Activated CD4-positive, alpha-beta memory T cell treated with anti-CD3 and anti-CD28 coated beads, Interleukin-2, amount 10 ng/mL, durations not matched to agents 7 days and 5 days (primary cell): ENCODE data around the gene CDH13. TPM values are rescaled to one million over a fixed set of nuclear protein-coding genes. Genes with fewer than 3 reads are reported as not detected.

ENCODE experiments used
- CTCF ChIA-PET: fragments of 350-600 bp; sonication (Branson Sonifier 250); formaldehyde crosslinking; loops from one replicate; lab custom pipeline; 2021; ENCODE audit warnings: antibody characterized with exemption, inconsistent platforms; lab: Charles Lee
- POLR2A ChIA-PET: fragments of 350-600 bp; sonication (Branson Sonifier 250); formaldehyde crosslinking; loops from one replicate; lab custom pipeline; 2021; ENCODE audit warnings: antibody characterized with exemption; lab: Charles Lee
- DNase-seq: peaks from one replicate; pipeline ENCODE4 v3.0.0-alpha.2; 2020
- H3K27ac Mint-ChIP-seq: one replicate; pipeline ENCODE4 v1.8.0; 2021; ENCODE audit warnings: mild to moderate bottlenecking, mixed read lengths
- H3K27me3 Mint-ChIP-seq: one replicate; pipeline ENCODE4 v1.8.0; 2021; ENCODE audit warnings: mixed read lengths
- H3K36me3 Mint-ChIP-seq: one replicate; pipeline ENCODE4 v1.8.0; 2021; ENCODE audit warnings: low read depth, mixed read lengths
- H3K4me1 Mint-ChIP-seq: one replicate; pipeline ENCODE4 v1.8.0; 2021; ENCODE audit warnings: mixed read lengths
- H3K4me3 Mint-ChIP-seq: one replicate; pipeline ENCODE4 v1.8.0; 2021; ENCODE audit warnings: mild to moderate bottlenecking, mixed read lengths
- H3K9me3 Mint-ChIP-seq: one replicate; pipeline ENCODE4 v1.8.0; 2021; ENCODE audit warnings: mixed read lengths
- total RNA-seq, 2 experiments: library from RNA; stranded (reverse); gene quantifications; one replicate each; pipeline ENCODE4 v1.2.3, GENCODE V29; 2021

Gene CDH13
- total RNA-seq, 2 experiments from 2014 or later = not detected

DNA sequence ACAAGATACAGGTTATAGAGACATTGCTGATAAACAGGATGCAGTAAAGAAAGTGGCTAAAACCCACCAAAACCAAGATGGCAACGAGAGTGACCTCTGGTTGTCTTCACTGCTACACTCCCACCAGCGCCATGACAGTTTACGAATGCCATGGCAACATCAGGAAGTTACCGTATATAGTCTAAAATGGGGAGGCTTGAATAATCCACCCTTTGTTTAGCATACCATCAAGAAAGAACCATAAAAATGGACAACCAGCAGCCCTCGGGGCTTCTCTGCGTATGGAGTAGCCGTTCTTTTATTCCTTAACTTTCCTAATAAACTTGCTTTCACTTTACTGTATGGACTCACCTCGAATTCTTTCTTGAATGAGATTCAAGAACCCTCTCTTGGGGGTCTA, 21.7 kb upstream of the CDH13 start:
- Mint-ChIP-seq H3K27me3 (peaks cover 2% of the 10 kb centered on the region), H3K27ac (no peak overlapping the region), H3K4me1 (no peaks in the 10 kb centered on the region), H3K4me3 (no peak overlapping the region), H3K36me3 (no peaks in the 10 kb centered on the region), H3K9me3 (no peaks in the 10 kb centered on the region)
- ChIA-PET POLR2A (no interaction called here), CTCF (no interaction called here)
- no peak for DNase-seq

DNA sequence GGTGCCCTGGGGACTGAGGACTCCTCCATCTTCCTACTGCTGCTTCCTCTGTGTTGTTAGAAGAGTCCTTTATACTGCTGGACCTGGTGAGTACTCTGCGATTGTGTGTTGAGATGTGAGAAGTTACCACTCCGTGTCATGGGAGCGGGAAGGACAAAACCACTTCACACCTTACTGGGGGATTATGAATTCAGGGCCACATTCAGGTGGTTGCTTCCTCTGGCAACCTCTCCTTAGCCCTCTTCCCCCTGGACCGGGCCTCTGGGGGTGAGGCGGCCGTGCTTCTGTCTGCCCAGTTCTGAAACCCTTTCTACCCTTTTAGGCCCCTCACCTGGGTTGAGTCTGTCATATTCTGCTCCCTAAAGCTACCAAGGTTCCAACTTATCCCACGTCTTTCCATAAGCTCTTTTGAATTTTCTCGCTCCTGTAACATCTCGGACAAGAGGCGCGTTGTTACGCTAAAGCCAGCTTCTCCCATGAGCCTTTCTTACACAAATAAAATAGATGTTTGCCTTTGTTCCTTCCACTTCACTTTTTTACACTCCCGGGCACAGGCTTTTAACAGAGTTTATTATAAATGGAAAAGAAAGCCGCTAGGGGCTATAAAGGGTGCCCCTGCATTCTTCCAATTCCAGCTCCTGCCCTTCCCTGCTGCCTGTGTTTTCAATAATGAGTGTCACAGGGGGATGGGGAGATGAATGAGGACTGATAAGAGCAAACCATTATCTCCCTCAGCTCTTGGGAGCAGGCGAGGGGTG, 20.7 kb upstream of the CDH13 start:
- Mint-ChIP-seq H3K4me1 (no peaks in the 10 kb centered on the region), H3K9me3 (no peaks in the 10 kb centered on the region), H3K27ac (no peak overlapping the region), H3K36me3 (no peaks in the 10 kb centered on the region), H3K27me3 (peaks cover 2% of the 10 kb centered on the region), H3K4me3 (no peak overlapping the region)
- ChIA-PET POLR2A (no interaction called here), CTCF (no interaction called here)
- DNase-seq = no peak

DNA sequence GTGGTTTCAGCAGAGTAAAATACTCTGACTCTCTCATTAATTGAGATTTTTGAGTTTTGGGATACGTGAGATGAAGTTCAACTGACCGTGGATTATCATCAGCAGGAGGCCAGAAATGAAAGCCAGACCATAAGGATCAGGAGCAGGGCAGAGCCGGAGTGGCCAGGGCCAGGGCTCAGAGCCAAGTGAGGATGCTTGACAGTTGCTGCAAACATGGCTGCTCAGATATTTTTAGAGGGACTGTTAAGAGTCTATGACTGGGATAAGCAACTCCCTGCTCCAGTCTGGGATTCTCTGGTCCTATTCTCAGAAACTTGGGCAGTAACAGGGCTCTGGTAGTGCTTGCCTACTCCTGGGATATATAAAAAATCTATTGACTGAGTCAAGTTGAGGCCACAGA, 17.6 kb upstream of the CDH13 start:
- CTCF ChIA-PET = no interaction called here
- H3K4me1 Mint-ChIP-seq = no peaks in the 10 kb centered on the region
- no peak for DNase-seq
- no peak overlapping the region for H3K4me3 Mint-ChIP-seq
- peaks cover 2% of the 10 kb centered on the region for H3K27me3 Mint-ChIP-seq
- H3K36me3 Mint-ChIP-seq = no peaks in the 10 kb centered on the region
- no peak overlapping the region for H3K27ac Mint-ChIP-seq
- no peaks in the 10 kb centered on the region for H3K9me3 Mint-ChIP-seq
- POLR2A ChIA-PET = no interaction called here

DNA sequence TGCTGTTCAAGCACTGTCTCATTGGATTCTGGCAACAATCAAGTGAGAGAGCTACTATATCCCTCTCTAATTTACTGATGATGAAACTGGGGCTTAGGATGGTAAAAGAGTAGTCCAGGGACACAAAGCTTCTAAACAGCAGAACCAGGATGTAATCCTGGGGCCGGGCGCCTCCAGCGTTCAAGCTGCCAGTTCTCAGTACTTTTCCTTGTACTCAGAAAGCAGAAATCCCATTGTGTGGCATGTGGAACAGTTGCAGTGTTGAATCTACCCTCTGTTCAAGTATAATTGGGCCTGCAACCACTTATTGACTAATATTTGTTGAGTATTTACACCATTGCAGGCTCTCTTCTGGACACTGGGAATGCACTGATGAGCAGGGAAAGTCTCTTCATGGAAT, 14.5 kb upstream of the CDH13 start:
- Mint-ChIP-seq H3K4me1 (no peaks in the 10 kb centered on the region), H3K27ac (no peak overlapping the region), H3K4me3 (no peak overlapping the region), H3K27me3 (peaks cover 3% of the 10 kb centered on the region), H3K36me3 (no peaks in the 10 kb centered on the region), H3K9me3 (no peaks in the 10 kb centered on the region)
- no peak for DNase-seq
- ChIA-PET POLR2A (no interaction called here), CTCF (interaction anchor here (1.2 kb wide), 1 partner anchor 28 kb away, joined by 3 read pairs; no protein-coding TSS in a partner anchor)

DNA sequence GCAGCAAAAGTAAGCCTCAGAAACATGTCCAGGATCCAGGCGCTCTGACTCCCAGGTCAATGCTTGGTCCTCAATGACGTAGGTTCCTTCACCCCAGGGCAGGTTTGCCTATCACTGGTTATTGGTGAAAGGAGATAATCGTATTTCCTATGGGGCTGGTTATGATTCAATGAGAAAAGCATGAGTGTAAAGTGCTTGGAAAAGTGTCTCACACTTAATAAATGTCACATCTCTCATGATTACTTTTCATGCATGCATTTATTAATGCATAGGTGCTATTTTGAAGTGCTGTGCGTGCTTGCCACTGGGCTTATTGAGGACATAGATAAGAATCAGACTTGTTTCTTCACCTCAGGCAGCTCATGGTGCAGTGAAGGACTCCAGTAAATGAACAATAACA, 10.4 kb upstream of the CDH13 start:
- no peaks in the 10 kb centered on the region for H3K9me3 Mint-ChIP-seq
- ChIA-PET POLR2A (no interaction called here), CTCF (no interaction called here)
- no peak overlapping the region for H3K27ac Mint-ChIP-seq
- H3K4me3 Mint-ChIP-seq = no peak overlapping the region
- H3K4me1 Mint-ChIP-seq = no peaks in the 10 kb centered on the region
- no peaks in the 10 kb centered on the region for H3K36me3 Mint-ChIP-seq
- DNase-seq = no peak
- peaks cover 15% of the 10 kb centered on the region for H3K27me3 Mint-ChIP-seq

DNA sequence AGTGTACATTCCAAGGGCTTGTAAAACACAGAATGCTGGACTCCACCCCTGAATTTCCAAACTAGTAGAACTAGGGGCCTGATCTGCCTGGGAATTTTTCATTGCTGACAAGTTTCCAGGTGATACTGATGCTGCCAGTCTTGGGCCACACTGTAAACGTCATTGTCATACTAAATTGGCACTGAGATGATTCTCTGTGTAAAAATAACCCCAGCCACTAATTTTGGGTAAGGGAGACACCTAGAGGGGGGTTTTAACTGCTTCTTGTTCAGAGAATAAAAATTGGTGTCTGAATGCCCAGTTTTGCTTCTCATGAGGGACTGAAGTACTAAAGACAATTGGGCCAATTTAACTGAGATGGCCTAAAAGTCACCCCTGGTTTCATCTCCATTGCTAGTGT, 5.0 kb upstream of the CDH13 start:
- no peak overlapping the region for H3K4me3 Mint-ChIP-seq
- H3K4me1 Mint-ChIP-seq = no peaks in the 10 kb centered on the region
- CTCF ChIA-PET = no interaction called here
- H3K9me3 Mint-ChIP-seq = no peaks in the 10 kb centered on the region
- peaks cover 56% of the 10 kb centered on the region for H3K27me3 Mint-ChIP-seq
- no peaks in the 10 kb centered on the region for H3K36me3 Mint-ChIP-seq
- no peak overlapping the region for H3K27ac Mint-ChIP-seq
- DNase-seq = no peak
- POLR2A ChIA-PET = no interaction called here

DNA sequence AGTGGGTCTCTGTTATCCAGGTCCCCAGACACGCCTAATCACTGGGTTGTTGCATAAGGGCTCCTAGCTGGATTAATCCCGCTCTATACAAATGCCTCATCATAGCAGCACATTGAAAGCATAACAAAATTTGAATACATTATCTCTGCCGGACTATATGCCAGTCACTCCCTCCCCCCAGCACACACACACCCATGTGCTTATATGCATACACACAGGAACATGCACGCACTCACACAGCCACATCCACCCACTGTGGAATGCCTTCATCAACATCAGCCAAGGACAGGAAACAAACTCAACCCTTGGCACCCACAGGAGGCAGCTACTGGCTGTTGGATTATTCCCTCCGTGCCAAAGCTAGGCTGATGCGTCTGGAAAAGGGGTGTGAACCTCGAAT, 3.5 kb upstream of the CDH13 start:
- Mint-ChIP-seq H3K36me3 (no peaks in the 10 kb centered on the region), H3K27ac (no peak overlapping the region), H3K27me3 (peaks cover 67% of the 10 kb centered on the region), H3K9me3 (no peaks in the 10 kb centered on the region), H3K4me3 (no peak overlapping the region), H3K4me1 (no peaks in the 10 kb centered on the region)
- POLR2A ChIA-PET = no interaction called here
- DNase-seq = no peak
- CTCF ChIA-PET = no interaction called here

DNA sequence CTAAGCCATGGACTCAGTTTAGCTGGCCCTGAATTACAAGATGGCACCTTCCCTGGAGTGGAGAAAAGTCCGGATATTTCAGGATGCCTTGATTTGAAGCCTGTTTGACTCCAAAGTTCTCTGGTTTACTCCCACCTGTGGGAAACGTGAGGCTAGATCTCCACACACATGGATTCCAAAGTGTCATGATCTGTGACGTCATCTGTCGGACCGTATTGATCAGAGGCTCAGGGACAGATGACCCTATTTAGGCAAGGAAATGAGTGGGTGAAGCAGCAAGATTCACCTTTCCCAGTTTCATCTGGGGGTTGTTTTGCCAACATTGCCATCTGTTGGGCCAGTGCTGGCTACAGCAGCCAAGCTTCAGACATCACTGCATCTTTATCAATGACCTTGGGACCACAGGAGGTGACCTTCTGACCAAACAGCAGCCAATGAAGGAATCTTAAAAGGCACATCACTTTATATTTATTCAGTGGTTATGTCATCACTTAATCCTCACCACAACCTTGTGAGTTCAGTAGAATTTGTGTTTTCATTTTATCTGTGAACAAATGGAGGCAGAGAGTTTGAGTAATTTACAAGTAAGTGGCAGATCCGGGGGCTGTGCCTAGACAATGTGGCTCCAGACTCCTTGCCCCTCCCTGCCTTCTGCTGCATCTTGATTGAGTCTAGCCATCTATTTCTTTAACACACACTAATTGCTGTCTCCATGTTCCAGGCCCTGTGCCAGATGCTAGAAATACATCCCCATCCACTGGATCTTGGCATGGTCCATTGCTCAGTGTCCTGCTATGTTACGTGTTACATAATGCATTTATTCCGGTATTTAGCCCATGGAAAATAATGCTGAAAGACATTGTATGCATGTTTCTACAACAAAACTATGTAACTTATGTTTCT, 1.5 kb upstream of the CDH13 start:
- H3K27me3 Mint-ChIP-seq = peaks cover 76% of the 10 kb centered on the region
- no peaks in the 10 kb centered on the region for H3K9me3 Mint-ChIP-seq
- ChIA-PET CTCF (interaction anchor here (0.6 kb wide), 1 partner anchor 257 kb away, joined by 4 read pairs; no protein-coding TSS in a partner anchor), POLR2A (no interaction called here)
- no peak for DNase-seq
- H3K27ac Mint-ChIP-seq = no peak overlapping the region
- H3K4me1 Mint-ChIP-seq = no peaks in the 10 kb centered on the region
- no peaks in the 10 kb centered on the region for H3K36me3 Mint-ChIP-seq
- H3K4me3 Mint-ChIP-seq = no peak overlapping the region

DNA sequence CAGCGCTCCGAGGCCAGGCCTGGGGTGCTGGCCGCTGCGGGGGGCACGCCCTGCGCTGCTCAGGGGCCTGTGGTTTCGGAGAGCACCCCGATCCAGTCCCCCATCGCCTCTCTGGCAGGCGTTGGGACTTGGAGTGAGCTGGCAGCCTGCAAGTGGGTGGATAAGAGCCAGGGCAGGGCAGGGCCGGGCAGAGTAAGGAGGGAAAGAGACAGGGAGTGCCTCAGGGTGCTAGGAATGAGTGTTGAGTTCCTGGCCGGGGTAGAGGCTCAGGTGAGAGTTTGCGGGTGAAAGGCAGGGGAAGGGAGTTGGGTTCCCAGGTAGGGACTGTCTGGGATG, 1.3 kb downstream of the CDH13 start:
- no peaks in the 10 kb centered on the region for H3K36me3 Mint-ChIP-seq
- H3K4me3 Mint-ChIP-seq = no peak overlapping the region
- no peaks in the 10 kb centered on the region for H3K9me3 Mint-ChIP-seq
- no peak for DNase-seq
- POLR2A ChIA-PET = no interaction called here
- CTCF ChIA-PET = no interaction called here
- H3K27ac Mint-ChIP-seq = no peak overlapping the region
- no peaks in the 10 kb centered on the region for H3K4me1 Mint-ChIP-seq
- peaks cover 80% of the 10 kb centered on the region for H3K27me3 Mint-ChIP-seq

DNA sequence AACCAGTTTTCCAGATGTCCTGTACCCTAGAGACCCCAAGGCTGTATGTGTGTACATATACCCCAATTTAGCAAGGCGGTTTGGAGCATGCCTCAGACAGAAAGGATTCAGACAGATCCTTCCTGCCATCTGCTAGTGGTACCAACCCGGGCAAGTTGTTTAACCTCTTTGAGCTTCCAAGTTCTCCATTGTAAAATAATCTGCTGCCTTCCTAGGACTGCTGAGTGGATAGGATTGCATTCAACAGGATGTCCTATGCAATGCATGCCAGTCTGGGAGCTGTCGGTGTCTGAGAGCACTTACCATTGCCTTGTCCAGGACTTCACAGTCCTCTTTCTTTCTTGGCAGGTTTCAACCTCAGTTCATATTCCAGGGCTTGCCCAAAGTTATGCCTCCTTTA, 1.9 kb downstream of the CDH13 start:
- CTCF ChIA-PET = no interaction called here
- POLR2A ChIA-PET = no interaction called here
- Mint-ChIP-seq H3K27me3 (peaks cover 75% of the 10 kb centered on the region), H3K27ac (no peak overlapping the region), H3K9me3 (no peaks in the 10 kb centered on the region), H3K4me1 (no peaks in the 10 kb centered on the region), H3K4me3 (no peak overlapping the region), H3K36me3 (no peaks in the 10 kb centered on the region)
- no peak for DNase-seq

DNA sequence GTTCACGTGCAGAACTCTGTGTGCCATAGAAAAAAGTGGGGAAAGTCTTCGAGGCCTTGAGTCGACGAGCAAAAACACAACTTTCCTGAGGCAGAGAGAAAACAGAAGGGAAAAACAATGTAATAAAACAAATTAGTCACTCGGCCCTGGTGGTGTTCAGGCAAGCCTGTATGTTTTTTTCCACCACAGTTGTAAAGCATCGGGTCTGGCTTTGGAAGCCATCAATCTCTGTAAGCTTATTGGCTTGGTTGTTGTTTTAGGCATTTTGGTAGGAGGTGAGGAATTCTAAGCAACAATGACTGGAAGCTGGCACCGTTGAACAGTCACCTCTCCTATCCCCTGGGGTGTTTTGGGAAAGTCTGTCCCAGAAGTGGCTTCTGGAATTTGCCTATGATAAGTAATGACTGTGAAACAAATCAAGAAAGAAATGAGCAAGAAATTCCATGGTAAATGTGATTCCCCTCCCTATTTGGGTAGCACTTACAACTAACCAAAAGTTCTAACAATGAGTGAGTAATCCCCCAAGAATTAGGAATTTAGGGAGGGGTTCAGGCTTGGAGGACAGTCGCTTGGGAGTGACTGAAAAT, 2.8 kb downstream of the CDH13 start:
- ChIA-PET POLR2A (no interaction called here), CTCF (interaction anchor here (1.6 kb wide), 1 partner anchor 586 kb away, joined by 13 read pairs; no protein-coding TSS in a partner anchor)
- Mint-ChIP-seq H3K4me3 (no peak overlapping the region), H3K36me3 (no peaks in the 10 kb centered on the region), H3K27me3 (peaks cover 66% of the 10 kb centered on the region), H3K9me3 (no peaks in the 10 kb centered on the region), H3K27ac (no peak overlapping the region), H3K4me1 (no peaks in the 10 kb centered on the region)
- DNase-seq = no peak

DNA sequence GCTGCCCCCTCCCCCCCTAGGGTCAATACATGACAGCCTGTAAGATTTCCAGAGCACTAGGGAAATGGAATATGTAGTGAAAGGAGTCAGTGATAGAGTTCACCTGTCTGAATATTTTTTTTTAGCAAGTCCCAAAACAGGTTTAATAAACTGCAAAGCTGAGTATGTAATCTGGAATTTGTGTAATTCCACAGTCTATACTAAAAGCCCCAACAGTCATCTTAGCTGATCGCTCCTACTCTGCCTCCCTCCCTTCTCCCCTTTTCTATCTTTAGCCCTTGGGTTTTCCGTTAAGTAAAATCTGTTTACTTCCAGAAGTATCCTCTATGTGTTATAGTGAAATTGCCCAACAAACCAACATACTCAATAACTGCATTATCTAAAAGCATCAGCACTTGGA, 3.5 kb downstream of the CDH13 start:
- no peak for DNase-seq
- Mint-ChIP-seq H3K4me3 (no peak overlapping the region), H3K4me1 (peaks cover 5% of the 10 kb centered on the region), H3K27me3 (peaks cover 61% of the 10 kb centered on the region), H3K9me3 (no peaks in the 10 kb centered on the region), H3K36me3 (no peaks in the 10 kb centered on the region), H3K27ac (no peak overlapping the region)
- CTCF ChIA-PET = interaction anchor here (0.6 to 1.9 kb wide), 5 partner anchors 10 to 585 kb away, joined by 3 to 13 read pairs (median 7); no protein-coding TSS in a partner anchor
- POLR2A ChIA-PET = no interaction called here

DNA sequence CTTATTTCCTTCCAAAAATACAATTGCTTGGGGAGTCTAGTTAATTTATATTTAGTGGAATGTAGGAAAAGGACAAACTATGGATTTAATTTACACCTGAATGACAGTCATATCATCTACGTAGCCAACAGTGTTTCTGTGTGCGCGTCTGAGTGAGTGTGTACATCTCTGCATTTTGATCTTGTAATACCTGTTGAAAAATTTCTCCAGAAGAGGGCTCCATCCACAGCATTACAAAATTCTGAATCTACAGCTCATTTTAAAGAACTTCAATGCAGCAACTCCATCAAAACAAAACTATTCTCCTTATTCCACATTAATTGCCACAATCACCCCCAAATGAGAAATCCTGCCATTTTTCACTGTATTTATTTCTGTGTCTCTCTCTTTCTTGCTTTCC, 3.9 kb downstream of the CDH13 start:
- H3K27ac Mint-ChIP-seq = no peak overlapping the region

More for the DNA sequence above, 3.9 kb downstream of the CDH13 start:
- Mint-ChIP-seq H3K4me1 (peaks cover 9% of the 10 kb centered on the region), H3K4me3 (no peak overlapping the region), H3K27me3 (peaks cover 57% of the 10 kb centered on the region), H3K36me3 (no peaks in the 10 kb centered on the region), H3K9me3 (no peaks in the 10 kb centered on the region)
- CTCF ChIA-PET = interaction anchor here (0.6 to 1.9 kb wide), 6 partner anchors 9 to 585 kb away, joined by 3 to 13 read pairs (median 6); no protein-coding TSS in a partner anchor
- no peak for DNase-seq
- POLR2A ChIA-PET = no interaction called here
